OCI-LY1 (cell line): ENCODE results near the gene TOMM6.

ENCODE experiments used
- H2AFZ ChIP-seq: fragments of 200-600 bp; sonication (generic), shearing (Covaris generic); 2 replicates; pipeline ENCODE4 v1.6.0; 2014; ENCODE audit warnings: antibody characterized with exemption, mild to moderate bottlenecking, low read length
- H3F3A ChIP-seq: fragments of 200-600 bp; sonication (generic), shearing (Covaris generic); 2 replicates; pipeline ENCODE4 v1.6.0; 2014; ENCODE audit warnings: mild to moderate bottlenecking, antibody characterized with exemption, low read length, moderate library complexity; ENCODE audit not compliant: insufficient read depth
- H3K27ac ChIP-seq: fragments of 200-600 bp; sonication (generic); 2 replicates; pipeline ENCODE4 v1.5.1; 2014; ENCODE audit warnings: low read length, mixed run types, mild to moderate bottlenecking, low read depth; ENCODE audit not compliant: poor library complexity, severe bottlenecking
- H3K27me3 ChIP-seq: fragments of 200-600 bp; sonication (generic); 2 replicates; pipeline ENCODE4 v1.6.0; 2014; ENCODE audit warnings: antibody characterized with exemption, mild to moderate bottlenecking, low read length, moderate library complexity; ENCODE audit not compliant: insufficient read depth
- H3K36me3 ChIP-seq: fragments of 200-600 bp; sonication (generic); 2 replicates; pipeline ENCODE4 v1.6.1; 2014; ENCODE audit warnings: mild to moderate bottlenecking, antibody characterized with exemption, low read length, moderate library complexity, mixed read lengths; ENCODE audit not compliant: insufficient read depth
- H3K4me1 ChIP-seq: fragments of 200-600 bp; sonication (generic); 2 replicates; pipeline ENCODE4 v1.5.1; 2014; ENCODE audit warnings: mild to moderate bottlenecking, low read length, moderate library complexity; ENCODE audit not compliant: insufficient read depth, severe bottlenecking
- H3K4me2 ChIP-seq: fragments of 200-600 bp; sonication (generic), shearing (Covaris generic); 2 replicates; pipeline ENCODE4 v1.6.1; 2014; ENCODE audit warnings: low read length
- H3K4me3 ChIP-seq: fragments of 200-600 bp; sonication (generic); 2 replicates; pipeline ENCODE4 v1.5.1; 2014; ENCODE audit warnings: low read length, low read depth, mild to moderate bottlenecking, mixed read lengths; ENCODE audit not compliant: poor library complexity, severe bottlenecking
- H3K79me2 ChIP-seq: fragments of 200-600 bp; shearing (Covaris generic); 2 replicates; pipeline ENCODE4 v1.6.1; 2016; ENCODE audit warnings: mixed run types, low read length, mixed read lengths; ENCODE audit not compliant: insufficient read depth
- H3K9ac ChIP-seq: fragments of 200-600 bp; sonication (generic), shearing (Covaris generic); 2 replicates; pipeline ENCODE4 v1.6.1; 2014; ENCODE audit warnings: mild to moderate bottlenecking, low read length, mixed read lengths
- H3K9me2 ChIP-seq: fragments of 200-600 bp; sonication (generic), shearing (Covaris generic); 2 replicates; pipeline ENCODE4 v1.6.1; 2014; ENCODE audit warnings: low read depth, mild to moderate bottlenecking, low read length, mixed read lengths
- H3K9me3 ChIP-seq: fragments of 200-600 bp; shearing (Covaris generic); 2 replicates; pipeline ENCODE4 v1.6.1; 2014; ENCODE audit warnings: low read length, mixed read lengths
- H4K20me1 ChIP-seq: fragments of 200-600 bp; sonication (generic), shearing (Covaris generic); 2 replicates; pipeline ENCODE4 v1.6.0; 2016; ENCODE audit warnings: mild to moderate bottlenecking, low read length; ENCODE audit not compliant: insufficient read depth
- EZH2 ChIP-seq: fragments of 200-600 bp; sonication (generic), shearing (Covaris generic); IDR thresholded peaks from 2 replicates; pipeline ENCODE4 v1.8.0; 2017; ENCODE audit warnings: borderline replicate concordance, mixed run types, mild to moderate bottlenecking, antibody characterized with exemption, low read length, moderate library complexity, mixed read lengths
- TF ChIP-seq, protein P1 (sequence below): fragments of 200-600 bp; sonication (generic), shearing (Covaris generic); IDR thresholded peaks from 2 replicates; pipeline ENCODE4 v1.5.1; 2017; ENCODE audit warnings: mild to moderate bottlenecking, antibody characterized with exemption, low read length, moderate library complexity, mixed read lengths

TOMM6 gene

DNA sequence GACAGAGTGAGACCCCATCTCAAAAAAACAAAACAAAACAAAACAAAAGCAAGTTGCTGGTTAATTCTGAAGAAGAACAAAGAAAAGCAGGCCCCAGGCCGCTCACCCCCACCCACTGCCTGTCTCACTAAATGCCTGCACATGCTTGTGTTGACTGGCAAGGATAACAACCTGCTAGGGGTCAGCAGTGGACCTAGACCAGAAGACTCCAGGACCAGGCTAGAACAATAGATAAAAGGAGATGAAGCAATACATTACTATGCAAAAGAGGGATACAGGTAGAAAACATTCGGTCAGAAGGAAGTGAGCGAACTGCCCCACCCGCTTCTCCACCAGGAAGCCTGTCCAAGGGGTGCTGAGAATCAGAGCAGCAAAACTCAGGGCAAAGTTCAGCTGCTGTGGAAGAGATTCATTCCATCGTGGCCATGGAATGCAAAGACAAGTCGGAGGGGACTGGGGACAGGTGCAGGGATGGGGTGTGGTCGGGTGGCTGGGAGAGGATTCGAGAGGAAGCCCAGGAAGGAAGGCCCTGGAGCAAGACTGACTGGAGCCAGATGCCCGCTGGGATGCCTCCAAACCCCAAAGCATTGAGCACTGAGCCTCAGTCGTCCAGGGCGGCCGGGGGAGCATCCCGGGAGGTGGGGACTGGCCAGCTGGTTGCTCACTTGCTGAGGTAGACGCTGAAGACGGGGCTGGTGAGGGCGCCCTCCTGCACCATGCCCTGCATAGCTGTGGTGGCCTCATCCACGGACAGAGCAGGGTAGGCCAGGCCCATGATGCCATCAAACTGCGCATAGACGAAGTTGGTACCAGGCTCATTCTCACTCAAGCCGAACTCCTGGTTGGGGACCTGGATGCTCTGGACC is 45.6 kb upstream of the TOMM6 start:
- Histone ChIP-seq H3K9me3 (no peaks in the 10 kb centered on the region), H3K79me2 (no peaks in the 10 kb centered on the region), H4K20me1 (no peaks in the 10 kb centered on the region), H3K4me3 (no peak overlapping the region), H3K4me2 (no peak overlapping the region), H2AFZ (no peak overlapping the region), H3K27me3 (peaks cover 8% of the 10 kb centered on the region; the same call in 1 of the 2 replicates), H3F3A (no peaks in the 10 kb centered on the region), H3K4me1 (no peaks in the 10 kb centered on the region), H3K9ac (no peak overlapping the region), H3K27ac (no peak overlapping the region), H3K36me3 (no peaks in the 10 kb centered on the region), H3K9me2 (no peaks in the 10 kb centered on the region)
- TF ChIP-seq, protein P1, sequence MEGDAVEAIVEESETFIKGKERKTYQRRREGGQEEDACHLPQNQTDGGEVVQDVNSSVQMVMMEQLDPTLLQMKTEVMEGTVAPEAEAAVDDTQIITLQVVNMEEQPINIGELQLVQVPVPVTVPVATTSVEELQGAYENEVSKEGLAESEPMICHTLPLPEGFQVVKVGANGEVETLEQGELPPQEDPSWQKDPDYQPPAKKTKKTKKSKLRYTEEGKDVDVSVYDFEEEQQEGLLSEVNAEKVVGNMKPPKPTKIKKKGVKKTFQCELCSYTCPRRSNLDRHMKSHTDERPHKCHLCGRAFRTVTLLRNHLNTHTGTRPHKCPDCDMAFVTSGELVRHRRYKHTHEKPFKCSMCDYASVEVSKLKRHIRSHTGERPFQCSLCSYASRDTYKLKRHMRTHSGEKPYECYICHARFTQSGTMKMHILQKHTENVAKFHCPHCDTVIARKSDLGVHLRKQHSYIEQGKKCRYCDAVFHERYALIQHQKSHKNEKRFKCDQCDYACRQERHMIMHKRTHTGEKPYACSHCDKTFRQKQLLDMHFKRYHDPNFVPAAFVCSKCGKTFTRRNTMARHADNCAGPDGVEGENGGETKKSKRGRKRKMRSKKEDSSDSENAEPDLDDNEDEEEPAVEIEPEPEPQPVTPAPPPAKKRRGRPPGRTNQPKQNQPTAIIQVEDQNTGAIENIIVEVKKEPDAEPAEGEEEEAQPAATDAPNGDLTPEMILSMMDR, result no peak
- TF ChIP-seq EZH2, result no peak

DNA sequence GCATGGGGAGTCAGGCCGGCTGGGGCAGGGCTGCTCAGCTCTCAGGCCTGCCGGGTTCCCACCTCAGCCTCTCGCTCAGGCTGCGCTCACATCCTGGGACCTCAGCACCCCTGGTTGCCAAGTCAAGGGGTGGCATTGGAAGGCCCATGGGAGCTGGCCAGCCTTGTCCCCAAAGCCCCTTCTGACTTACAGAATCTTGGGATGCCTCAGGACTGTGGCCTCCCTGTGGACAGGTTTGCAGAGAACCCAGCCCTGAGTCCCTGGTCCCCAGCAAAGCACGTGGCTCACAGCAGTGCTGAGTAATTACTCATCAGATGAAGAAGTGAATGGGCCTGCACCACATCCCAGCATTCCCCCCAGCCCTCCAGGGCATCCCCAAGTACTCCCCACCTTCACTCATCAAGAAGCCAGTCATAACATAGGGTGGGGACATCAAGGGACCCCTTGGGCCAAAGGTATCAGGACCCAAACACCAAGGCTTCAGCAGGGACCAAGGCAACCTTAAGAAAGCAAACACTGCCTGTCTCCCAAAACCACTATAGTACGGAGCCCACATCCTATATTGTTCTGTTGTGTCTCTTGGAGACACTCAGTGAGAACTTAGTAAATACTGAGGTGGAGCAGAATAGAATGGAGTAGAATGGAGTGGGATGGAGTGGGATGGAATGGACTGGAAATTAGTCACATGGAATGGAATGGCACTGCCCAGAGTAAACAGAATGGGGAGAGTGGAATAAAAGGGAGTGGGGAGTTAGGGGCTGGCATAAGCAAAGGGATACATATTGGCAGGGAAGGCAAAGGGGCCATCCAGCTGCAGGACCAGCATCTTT is 43.9 kb upstream of the TOMM6 start:
- no peak overlapping the region for H3K27ac ChIP-seq
- no peak overlapping the region for H3K4me2 ChIP-seq
- H2AFZ ChIP-seq, result no peak overlapping the region
- H3K9me3 ChIP-seq, result no peaks in the 10 kb centered on the region
- H4K20me1 ChIP-seq, result no peaks in the 10 kb centered on the region
- H3K9me2 ChIP-seq, result no peaks in the 10 kb centered on the region
- no peaks in the 10 kb centered on the region for H3F3A ChIP-seq
- no peaks in the 10 kb centered on the region for H3K4me1 ChIP-seq
- H3K4me3 ChIP-seq, result no peak overlapping the region
- no peak overlapping the region for H3K9ac ChIP-seq
- no peaks in the 10 kb centered on the region for H3K36me3 ChIP-seq
- no peak for TF ChIP-seq EZH2
- TF ChIP-seq, protein P1, result no peak
- peaks cover 8% of the 10 kb centered on the region; the same call in 1 of the 2 replicates for H3K27me3 ChIP-seq
- no peaks in the 10 kb centered on the region for H3K79me2 ChIP-seq

DNA sequence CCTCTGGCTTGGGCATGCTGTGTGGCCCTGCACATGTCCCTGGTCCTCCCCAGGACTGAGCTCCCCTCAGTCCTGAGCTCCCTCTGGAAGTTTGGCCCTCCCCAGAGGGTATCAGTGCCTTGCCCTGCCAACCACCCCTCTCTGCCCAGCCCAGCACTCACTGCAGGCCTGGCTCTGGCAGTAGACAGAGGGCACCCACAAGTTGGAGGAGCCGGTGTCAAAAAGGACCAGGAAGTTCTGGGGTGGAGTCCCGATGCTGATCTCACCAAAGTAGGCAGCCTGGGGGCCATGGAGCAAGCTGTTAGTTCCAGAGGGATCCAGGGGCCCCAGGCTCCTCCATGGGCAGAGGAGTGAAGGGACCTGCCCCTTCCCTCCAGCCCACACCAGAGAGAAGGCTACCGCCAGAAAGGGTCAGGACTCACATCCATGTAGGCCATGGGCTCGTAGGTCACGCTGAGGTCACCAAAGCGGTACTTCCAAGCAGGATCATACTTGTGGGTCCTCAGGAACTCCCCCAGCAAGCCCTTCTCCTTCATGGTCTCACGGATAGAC is 43.2 kb upstream of the TOMM6 start:
- Histone ChIP-seq H3F3A (no peaks in the 10 kb centered on the region), H3K27me3 (peaks cover 8% of the 10 kb centered on the region; the same call in 1 of the 2 replicates), H3K36me3 (no peaks in the 10 kb centered on the region), H3K9ac (no peak overlapping the region), H4K20me1 (no peaks in the 10 kb centered on the region), H3K4me2 (no peak overlapping the region), H2AFZ (no peak overlapping the region), H3K4me1 (no peaks in the 10 kb centered on the region), H3K4me3 (no peak overlapping the region), H3K27ac (no peak overlapping the region), H3K79me2 (no peaks in the 10 kb centered on the region), H3K9me3 (no peaks in the 10 kb centered on the region), H3K9me2 (no peaks in the 10 kb centered on the region)
- TF ChIP-seq EZH2, result no peak
- TF ChIP-seq, protein P1, result no peak
